HG03060 (cell line): ENCODE measurements around the gene ECM1.

Experiments
- ATAC-seq: cut with Tn5 transposase; IDR thresholded peaks from one replicate; pipeline ENCODE4 v1.9.1; 2021; ENCODE audit warnings: low read depth, moderate number of reproducible peaks; ENCODE audit not compliant: unreplicated experiment

The ECM1 gene

GRCh38 chr1:150511985-150512660 lies 4.2 kb downstream of the ECM1 start:
- no peak for ATAC-seq

- no peak for ATAC-seq
Measured at GRCh38 chr1:150512846-150513245, 4.9 kb downstream of the ECM1 start.

GRCh38 chr1:150513351-150513791 lies 5.5 kb downstream of the ECM1 start:
- ATAC-seq = no peak

- ATAC-seq = no peak
Measured at GRCh38 chr1:150514260-150514659, 6.4 kb downstream of the ECM1 start.

- ATAC-seq = no peak
Measured at GRCh38 chr1:150514913-150515327, 7.0 kb downstream of the ECM1 start.

GRCh38 chr1:150515328-150516049 lies 7.6 kb downstream of the ECM1 start, which contains the start of gene FALEC:
Gene FALEC (plus strand): TSS chr1:150515752.
- ATAC-seq = peak; percentile 87

GRCh38 chr1:150516050-150516591 lies 8.2 kb downstream of the ECM1 start:
- ATAC-seq = no peak

GRCh38 chr1:150516616-150517015 lies 8.7 kb downstream of the ECM1 start:
- no peak for ATAC-seq

- ATAC-seq = no peak
Measured at GRCh38 chr1:150521196-150521968, 13.5 kb downstream of the ECM1 start.

GRCh38 chr1:150525348-150525747 lies 17.4 kb downstream of the ECM1 start:
- no peak for ATAC-seq

- no peak for ATAC-seq
Measured at GRCh38 chr1:150528196-150528595, 20.3 kb downstream of the ECM1 start.

- ATAC-seq = no peak
Measured at GRCh38 chr1:150529017-150529416, 21.1 kb downstream of the ECM1 start.

GRCh38 chr1:150530491-150531159 lies 22.7 kb downstream of the ECM1 start:
- ATAC-seq = no peak

GRCh38 chr1:150532860-150533259 lies 25.0 kb downstream of the ECM1 start:
- no peak for ATAC-seq

- no peak for ATAC-seq
Measured at GRCh38 chr1:150534002-150534401, 26.1 kb downstream of the ECM1 start.

GRCh38 chr1:150535511-150536287 lies 27.8 kb downstream of the ECM1 start:
- no peak for ATAC-seq

GRCh38 chr1:150536836-150537731 lies 29.2 kb downstream of the ECM1 start:
- no peak for ATAC-seq
